Body of pancreas (tissue), 4 donors: ENCODE results near the gene EXOC3. TPM values are rescaled to one million over a fixed set of nuclear protein-coding genes. Genes with fewer than 3 reads are reported as not detected.
"Not testable (repeated sequence)": the region's sequence is repeated elsewhere in the genome, so short reads cannot be mapped to it uniquely, and the experiment has no call there.

Experiments
- ATAC-seq: fragments of 150-250 bp; one replicate; pipeline ENCODE4 v1.9.1; 2016
- DNase-seq, 4 donors: peaks; one replicate each; pipeline ENCODE4 v3.0.0-alpha.2; 2019
- H3K27ac ChIP-seq, 4 donors: fragments of 200-600 bp; sonication (generic); 1 replicate in 3 of 4; 2 replicates in 1 of 4; pipeline versions ENCODE4 v1.5.1 to v1.6.1; 2016 to 2019; ENCODE audit warnings: mild to moderate bottlenecking in 1 of 4, mixed read lengths in 1 of 4, moderate library complexity in 1 of 4
- H3K27me3 ChIP-seq, 2 donors: fragments of 200-600 bp; sonication (generic); one replicate each; pipeline ENCODE4 v1.6.0; 2016; ENCODE audit warnings: mild to moderate bottlenecking in 1 of 2
- H3K36me3 ChIP-seq, 2 donors: fragments of 200-600 bp; sonication (generic); replicated peaks in 1 of 2; 2 replicates each; pipeline ENCODE4 v1.5.1; 2016; ENCODE audit warnings: low read depth in 2 of 2; ENCODE audit not compliant: insufficient read depth in 1 of 2
- H3K4me1 ChIP-seq: fragments of 200-600 bp; sonication (generic); one replicate; pipeline ENCODE4 v1.6.0; 2016
- H3K4me3 ChIP-seq, 2 donors: fragments of 200-600 bp; sonication (generic); 1 replicate in 1 of 2; 2 replicates in 1 of 2; pipeline ENCODE4 v1.5.1; 2016 to 2019
- H3K9me3 ChIP-seq, 3 donors: fragments of 200-600 bp; sonication (generic); 1 replicate in 2 of 3; 2 replicates in 1 of 3; pipeline ENCODE4 v1.5.1; 2016
- POLR2A ChIP-seq, 3 donors: fragments of 450-650 bp; IDR thresholded peaks; one replicate each; pipeline ENCODE4 v1.6.1; 2016; ENCODE audit warnings: antibody characterized with exemption in 3 of 3, mild to moderate bottlenecking in 2 of 3
- WGBS, 2 donors: methylation state at CpG; one replicate each; pipeline ENCODE4 v1.1.5; 2017; 5-methylcytosine and 5-hydroxymethylcytosine counted together
- intact Hi-C: fragments of 100-400 bp; cut with DNase I; formaldehyde crosslinking; loops from one replicate; pipeline ENCODE4 v1.15.1; 2023
- total RNA-seq, 2 donors: library from RNA; depleted of rRNA; stranded (reverse); fragments of >200 nt; gene quantifications; one replicate each; pipeline ENCODE4 v1.1.0, GENCODE V29; 2016
- TF ChIP-seq, protein P1 (sequence below), 7 experiments: fragments of 450-650 bp in 4 of 7; fragments of 200-600 bp in 3 of 7; sonication (generic) in 3 of 7; IDR thresholded peaks; one replicate each; pipeline ENCODE4 v1.5.1; 2016 to 2019; ENCODE audit warnings: antibody characterized with exemption in 7 of 7

The EXOC3 gene
- total RNA-seq, 2 donors from 2014 or later = 32.2 to 79.1 TPM

DNA sequence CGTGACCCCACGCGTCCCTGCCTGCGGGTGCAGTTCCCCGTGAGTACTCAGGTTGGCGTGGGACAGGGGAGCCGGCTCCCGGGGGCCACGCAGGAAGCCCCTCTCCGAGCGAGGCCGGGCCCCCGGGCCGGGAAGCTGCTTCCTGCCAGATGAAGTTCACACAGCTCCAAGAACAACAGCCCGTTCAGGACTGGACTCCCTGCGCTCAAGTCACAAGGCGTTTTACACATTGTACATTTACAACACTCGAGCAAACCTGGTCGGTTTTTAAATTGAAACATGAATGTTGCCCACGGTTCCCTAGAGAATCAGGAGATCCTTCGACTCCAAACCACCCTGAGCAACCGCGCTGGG is 58.8 kb downstream of the EXOC3 start:
- no peak overlapping the region for H3K4me3 ChIP-seq
- TF ChIP-seq, protein P1, sequence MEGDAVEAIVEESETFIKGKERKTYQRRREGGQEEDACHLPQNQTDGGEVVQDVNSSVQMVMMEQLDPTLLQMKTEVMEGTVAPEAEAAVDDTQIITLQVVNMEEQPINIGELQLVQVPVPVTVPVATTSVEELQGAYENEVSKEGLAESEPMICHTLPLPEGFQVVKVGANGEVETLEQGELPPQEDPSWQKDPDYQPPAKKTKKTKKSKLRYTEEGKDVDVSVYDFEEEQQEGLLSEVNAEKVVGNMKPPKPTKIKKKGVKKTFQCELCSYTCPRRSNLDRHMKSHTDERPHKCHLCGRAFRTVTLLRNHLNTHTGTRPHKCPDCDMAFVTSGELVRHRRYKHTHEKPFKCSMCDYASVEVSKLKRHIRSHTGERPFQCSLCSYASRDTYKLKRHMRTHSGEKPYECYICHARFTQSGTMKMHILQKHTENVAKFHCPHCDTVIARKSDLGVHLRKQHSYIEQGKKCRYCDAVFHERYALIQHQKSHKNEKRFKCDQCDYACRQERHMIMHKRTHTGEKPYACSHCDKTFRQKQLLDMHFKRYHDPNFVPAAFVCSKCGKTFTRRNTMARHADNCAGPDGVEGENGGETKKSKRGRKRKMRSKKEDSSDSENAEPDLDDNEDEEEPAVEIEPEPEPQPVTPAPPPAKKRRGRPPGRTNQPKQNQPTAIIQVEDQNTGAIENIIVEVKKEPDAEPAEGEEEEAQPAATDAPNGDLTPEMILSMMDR (IDR thresholded peaks at IDR 0.05) = no peak
- no peak for TF ChIP-seq POLR2A (IDR thresholded peaks at IDR 0.05)
- intact Hi-C loops = no loop called here
- no peak for DNase-seq
- WGBS, 2 donors = 42 to 47% methylated on average over 19 to 23 of the region's 23 CpGs
- ATAC-seq = no peak
- H3K4me1 ChIP-seq = peaks cover 8% of the 10 kb centered on the region
- no peaks in the 10 kb centered on the region for H3K36me3 ChIP-seq
- H3K27me3 ChIP-seq = peaks cover 0 to 4% of the 10 kb centered on the region in 2 donors
- no peak overlapping the region for H3K27ac ChIP-seq
- H3K9me3 ChIP-seq = no peaks in the 10 kb centered on the region

DNA sequence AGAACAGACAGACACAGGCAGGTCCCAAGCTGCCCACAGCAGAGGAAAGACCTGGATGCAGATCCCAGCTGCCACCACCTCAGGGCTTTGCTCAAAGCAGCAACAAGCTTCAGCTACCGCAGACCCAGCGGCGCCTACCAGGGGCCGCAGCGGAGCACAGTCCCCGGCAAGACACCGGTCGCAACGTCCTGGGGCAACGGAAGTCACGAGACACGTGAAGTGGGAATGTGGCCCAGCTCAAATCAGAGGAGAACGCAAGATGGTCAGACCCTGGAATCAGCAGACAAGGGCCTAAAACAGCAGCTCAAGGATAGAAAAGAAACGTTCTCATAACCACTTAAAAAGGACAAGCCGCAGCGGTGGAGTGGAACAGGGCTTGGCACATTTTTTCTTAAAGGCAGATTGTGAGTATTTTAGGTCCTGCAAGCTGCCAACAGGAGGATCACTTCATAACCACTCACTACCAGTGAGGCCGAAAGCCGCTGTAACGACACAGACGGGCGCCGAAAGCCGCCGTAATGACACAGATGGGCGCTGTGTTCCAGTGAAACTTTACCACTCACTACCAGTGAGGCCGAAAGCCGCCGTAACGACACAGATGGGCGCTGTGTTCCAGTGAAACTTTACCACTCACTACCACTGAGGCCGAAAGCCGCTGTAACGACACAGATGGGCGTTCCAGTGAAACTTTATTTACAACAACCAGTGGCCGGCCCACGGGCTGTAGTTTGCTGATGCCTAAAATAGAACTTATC is 59.5 kb downstream of the EXOC3 start:
- 74 to 75% methylated on average over 33 to 36 of the region's 36 CpGs for WGBS, 2 donors
- Histone ChIP-seq H3K27me3 (peaks cover 0 to 4% of the 10 kb centered on the region in 2 donors), H3K27ac (no peak overlapping the region), H3K4me1 (peaks cover 8% of the 10 kb centered on the region), H3K9me3 (no peaks in the 10 kb centered on the region), H3K36me3 (no peaks in the 10 kb centered on the region), H3K4me3 (no peak overlapping the region)
- intact Hi-C loops = no loop called here
- no peak for ATAC-seq
- no peak for DNase-seq
- TF ChIP-seq, protein P1 (IDR thresholded peaks at IDR 0.05) = no peak
- no peak for TF ChIP-seq POLR2A (IDR thresholded peaks at IDR 0.05)

DNA sequence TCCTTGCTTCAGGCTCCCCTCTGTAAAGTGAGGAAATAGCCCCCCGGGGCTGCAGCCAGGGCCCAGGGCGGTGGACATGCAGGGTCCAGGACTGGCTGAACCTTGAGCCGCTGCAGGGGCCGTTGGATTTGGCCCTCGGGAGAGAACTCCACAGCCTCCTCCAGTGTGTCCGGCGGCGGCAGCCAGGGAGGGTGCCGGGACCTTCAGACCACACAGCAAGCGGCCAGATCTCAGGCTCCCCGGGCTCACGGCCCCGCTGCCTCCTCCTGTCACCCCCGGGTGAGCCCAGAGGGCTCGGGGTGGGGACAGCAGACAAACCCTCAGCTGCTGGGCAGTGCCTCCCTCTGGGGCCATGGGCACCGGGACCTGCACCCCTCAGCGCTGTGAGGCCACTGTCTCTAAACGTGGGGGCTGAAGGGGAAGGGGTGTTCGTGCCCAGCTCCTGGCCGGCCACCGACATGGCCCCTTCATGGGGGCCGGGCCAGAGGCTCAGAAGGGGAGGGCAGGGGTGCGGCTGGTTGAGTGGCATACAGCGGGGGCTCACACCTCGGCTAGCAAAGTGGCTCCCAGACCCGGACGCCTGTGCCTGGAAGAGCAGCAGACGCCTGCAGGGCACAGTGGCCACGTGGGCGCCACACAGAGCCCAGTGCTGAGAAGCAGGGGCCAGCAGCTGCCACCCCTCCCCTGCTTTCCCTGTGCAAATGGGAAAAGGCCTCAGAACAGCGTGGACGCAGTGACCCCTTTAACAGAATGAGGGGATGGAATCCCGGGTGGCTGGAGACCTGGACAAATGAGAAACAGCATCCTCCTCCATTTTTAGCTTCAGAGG is 61.6 kb downstream of the EXOC3 start:
- Histone ChIP-seq H3K9me3 (no peaks in the 10 kb centered on the region), H3K27ac (no peak overlapping the region), H3K4me3 (no peak overlapping the region), H3K36me3 (no peaks in the 10 kb centered on the region), H3K4me1 (peaks cover 8% of the 10 kb centered on the region), H3K27me3 (no peaks in the 10 kb centered on the region)
- 10 to 58% methylated on average over 2 to 26 of the region's 33 CpGs for WGBS, 2 donors
- no peak for ATAC-seq
- DNase-seq = no peak
- intact Hi-C loops = no loop called here
- no peak for TF ChIP-seq POLR2A (IDR thresholded peaks at IDR 0.05)
- TF ChIP-seq, protein P1 (IDR thresholded peaks at IDR 0.05) = no peak

DNA sequence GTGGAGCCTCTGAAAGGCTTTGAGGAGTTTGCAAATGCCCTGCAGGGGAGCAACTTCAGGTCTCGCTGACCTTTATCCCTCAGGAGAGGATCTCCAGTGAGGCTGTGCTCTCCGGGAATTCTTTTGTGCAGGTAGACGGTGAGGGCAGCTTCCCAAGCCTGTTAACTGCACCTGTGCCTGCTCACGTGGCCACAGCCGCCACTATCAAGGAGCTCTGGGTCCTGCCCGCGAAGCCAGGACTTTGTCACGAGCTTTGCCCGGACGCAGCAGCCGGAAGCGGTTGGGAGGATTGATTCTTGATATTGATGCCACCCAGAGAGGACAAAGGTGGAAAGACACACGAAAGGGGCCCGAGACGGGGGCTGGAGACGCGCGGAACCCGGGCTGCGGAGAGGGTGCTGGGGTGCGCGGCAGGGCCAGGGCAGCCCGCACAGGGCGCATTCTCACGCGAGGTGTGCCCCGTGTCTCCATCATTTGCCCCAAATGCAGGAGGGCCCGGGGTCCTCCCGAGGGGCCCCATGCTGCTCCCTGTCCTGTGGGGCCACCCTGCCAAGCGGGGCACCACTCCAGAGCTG is 63.1 kb downstream of the EXOC3 start:
- no peak for TF ChIP-seq POLR2A (IDR thresholded peaks at IDR 0.05)
- TF ChIP-seq, protein P1 (IDR thresholded peaks at IDR 0.05) = no peak
- intact Hi-C loops = no loop called here
- H3K9me3 ChIP-seq = no peaks in the 10 kb centered on the region
- no peak overlapping the region for H3K27ac ChIP-seq
- peak; percentile 30 for ATAC-seq
- no peak overlapping the region for H3K4me3 ChIP-seq
- no peaks in the 10 kb centered on the region for H3K27me3 ChIP-seq
- peak in 3 of 4 donors; percentile 29 to 37 (median 32) for DNase-seq
- H3K4me1 ChIP-seq = peaks cover 13% of the 10 kb centered on the region
- H3K36me3 ChIP-seq = no peaks in the 10 kb centered on the region
- WGBS, 2 donors = 38 to 55% methylated on average over 23 to 30 of the region's 30 CpGs

DNA sequence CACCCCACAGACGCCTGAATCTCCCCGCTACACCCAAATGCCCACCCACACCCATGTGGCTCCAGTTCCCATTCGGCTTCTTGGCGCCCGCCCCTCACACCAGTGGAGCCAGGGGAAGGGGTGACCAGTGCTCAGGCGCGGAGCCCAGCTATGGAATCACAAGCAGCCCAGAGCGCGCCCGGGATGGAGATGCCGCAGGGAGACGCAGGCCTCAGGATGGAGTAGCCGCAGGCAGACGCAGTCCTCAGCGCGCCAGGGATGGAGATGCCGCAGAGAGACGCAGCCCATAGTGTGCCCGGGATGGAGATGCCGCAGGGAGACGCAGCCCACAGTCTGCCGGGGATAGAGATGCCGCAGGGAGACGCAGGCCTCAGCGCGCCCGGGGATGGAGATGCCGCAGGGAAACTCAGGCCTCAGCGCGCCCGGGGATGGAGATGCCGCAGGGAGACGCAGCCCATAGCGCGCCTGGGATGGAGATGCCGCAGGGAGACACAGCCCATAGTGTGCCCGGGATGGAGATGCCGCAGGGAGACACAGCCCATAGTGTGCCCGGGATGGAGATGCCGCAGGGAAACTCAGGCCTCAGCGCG is 65.1 kb downstream of the EXOC3 start:
- H3K4me3 ChIP-seq, H3K36me3 ChIP-seq, H3K9me3 ChIP-seq, H3K27me3 ChIP-seq, H3K27ac ChIP-seq, intact Hi-C loops, ATAC-seq, DNase-seq: not testable (repeated sequence)
- WGBS, 2 donors = 90 to 91% methylated on average over 28 to 37 of the region's 42 CpGs
- peaks cover 13% of the 10 kb centered on the region for H3K4me1 ChIP-seq
